IPS DF 19.7 (cell line): ENCODE measurements around the gene NLRP5.
"Not testable (repeated sequence)": the region's sequence is repeated elsewhere in the genome, so short reads cannot be mapped to it uniquely, and the experiment has no call there.

ENCODE experiments used
- DNase-seq: peaks from one replicate; pipeline ENCODE4 v3.0.0-alpha.2; 2013; ENCODE audit warnings: low read depth, low spot score

NLRP5 gene

DNA sequence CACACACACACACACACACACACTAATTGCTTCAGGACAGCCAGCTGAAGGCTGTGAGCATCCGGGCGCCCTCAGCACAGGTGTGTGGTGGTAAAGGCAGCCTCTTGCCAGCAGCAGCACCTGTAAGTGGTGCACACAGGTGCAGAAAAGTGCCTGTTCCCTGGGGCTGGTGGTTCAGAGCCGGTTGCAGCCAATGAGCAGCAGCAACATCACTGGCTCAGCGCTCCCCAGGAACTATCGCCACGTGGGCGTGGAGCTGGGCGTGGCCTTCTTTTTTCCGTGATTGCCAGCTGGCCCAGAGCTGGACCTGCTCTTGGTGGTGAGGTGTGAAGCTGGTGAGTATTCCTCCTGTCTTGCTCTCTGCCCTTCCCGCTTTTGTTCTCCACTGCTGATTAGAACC lies at the start of gene NLRP5:
NLRP5 (plus strand) TSS at position 289 of the 400 bp plus-strand sequence.
- DNase-seq: no peak

DNA sequence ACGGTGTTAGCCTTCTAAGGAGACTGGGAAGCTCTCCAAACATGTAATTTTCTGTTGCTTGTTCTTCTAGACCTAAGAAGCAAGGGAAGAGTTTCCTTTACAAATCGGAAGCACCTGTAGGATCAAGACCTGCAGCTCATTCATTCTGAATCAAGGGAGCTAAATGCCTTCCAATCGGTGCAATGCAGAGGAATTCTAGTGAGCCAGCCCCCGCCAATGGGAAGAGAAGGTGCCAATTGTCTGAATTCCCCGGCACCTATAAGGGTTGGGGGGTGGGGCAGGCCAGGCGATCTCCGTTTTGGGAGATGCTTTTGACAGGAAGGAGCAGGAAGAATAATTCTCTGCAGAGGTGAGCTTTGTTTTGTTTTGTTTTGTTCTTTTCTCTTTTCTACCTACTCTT lies 47.4 kb upstream of the NLRP5 start:
- DNase-seq: no peak

- no peak for DNase-seq
Observed at GRCh38 chr19:55940306-55940705, 46.3 kb upstream of the NLRP5 start.

GRCh38 chr19:55947532-55947931 lies 39.0 kb upstream of the NLRP5 start, which contains the start of gene NLRP8:
TSS of gene NLRP8 (plus strand) at chr19:55947832.
- DNase-seq: no peak

DNA sequence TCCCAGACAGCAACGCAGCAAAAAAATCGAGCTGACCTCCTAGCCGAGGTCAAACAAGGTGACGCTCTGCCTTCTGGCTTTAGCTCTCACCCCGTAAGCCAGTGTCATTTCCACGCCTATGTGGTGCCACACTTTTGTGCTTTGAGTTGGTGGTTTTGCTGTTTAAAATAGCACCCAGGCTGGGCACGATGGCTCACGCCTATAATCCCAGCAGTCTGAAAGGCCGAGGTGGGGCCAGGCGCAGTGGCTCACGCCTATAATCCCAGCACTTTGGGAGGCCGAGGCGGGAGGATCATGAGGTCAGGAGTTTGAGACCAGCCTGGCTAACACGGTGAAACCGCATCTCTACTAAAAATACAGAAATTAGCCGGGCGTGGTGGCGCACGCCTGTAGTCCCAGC lies 36.0 kb upstream of the NLRP5 start:
- not testable (repeated sequence) for DNase-seq

DNA sequence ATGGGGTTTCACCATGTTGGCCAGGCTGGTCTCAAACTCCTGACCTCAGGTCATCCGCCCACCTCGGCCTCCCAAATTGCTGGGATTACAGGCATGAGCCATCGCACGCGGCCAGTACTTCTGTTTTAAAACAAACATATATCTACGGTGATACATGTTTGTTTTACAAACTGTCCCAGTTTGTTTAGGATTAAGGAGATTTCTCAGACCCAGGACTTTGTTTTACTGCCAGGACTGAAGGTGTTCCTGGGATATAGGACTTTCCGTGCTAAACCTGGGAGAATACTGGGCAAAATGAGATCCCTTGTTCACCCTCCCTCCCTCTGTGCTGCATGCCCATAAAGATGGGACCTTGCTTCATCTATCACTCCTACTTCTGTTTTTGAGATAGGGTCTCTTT lies 30.1 kb upstream of the NLRP5 start:
- DNase-seq: no peak

GRCh38 chr19:55958356-55958755 lies 28.2 kb upstream of the NLRP5 start:
- DNase-seq: no peak

- no peak for DNase-seq
Observed at GRCh38 chr19:55959996-55960675, 26.4 kb upstream of the NLRP5 start.

DNA sequence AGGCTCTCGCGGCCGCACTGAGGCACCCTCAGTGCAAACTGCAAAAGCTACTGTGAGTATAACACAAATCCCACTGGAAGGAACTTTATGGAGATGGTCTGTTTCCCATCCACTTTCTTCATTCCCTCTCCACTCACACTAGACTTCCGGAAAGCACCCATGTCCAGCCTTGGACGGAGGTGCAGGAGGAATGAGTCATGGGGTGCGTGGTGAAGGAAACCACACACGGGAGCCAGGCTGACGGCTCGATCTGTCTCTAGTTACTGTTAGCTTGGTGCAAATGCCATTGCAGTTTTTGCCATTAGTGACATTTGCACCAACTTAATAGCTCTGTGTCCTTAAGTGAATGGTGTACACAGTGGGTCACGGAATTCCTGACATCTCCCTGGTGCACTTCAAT lies 24.4 kb upstream of the NLRP5 start:
- DNase-seq: no peak

- no peak for DNase-seq
Observed at GRCh38 chr19:55973982-55974381, 12.6 kb upstream of the NLRP5 start.

GRCh38 chr19:55980415-55980814 lies 6.2 kb upstream of the NLRP5 start:
- DNase-seq: no peak

DNA sequence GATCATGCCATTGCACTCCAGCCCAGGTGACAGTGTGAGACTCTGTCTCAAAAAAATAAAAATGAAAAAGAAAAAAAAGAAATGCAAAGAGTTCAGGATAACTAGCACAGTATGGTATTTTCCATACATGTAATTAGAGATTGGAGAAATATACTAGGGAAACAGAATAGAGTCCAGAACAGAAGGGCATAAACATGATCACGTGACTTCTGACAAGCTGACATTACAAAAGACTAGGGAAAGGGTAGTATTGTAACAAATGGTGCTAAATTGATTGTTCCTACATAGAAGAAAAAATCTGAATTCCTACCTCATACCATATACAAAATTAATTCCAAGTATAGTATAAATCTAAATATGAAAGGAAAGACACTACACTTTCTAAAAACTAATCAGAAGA lies 1.3 kb upstream of the NLRP5 start:
- no peak for DNase-seq

- DNase-seq: no peak
Observed at GRCh38 chr19:55990831-55991230, 4.3 kb downstream of the NLRP5 start.

GRCh38 chr19:55993492-55993891 lies 6.9 kb downstream of the NLRP5 start:
- no peak for DNase-seq

- DNase-seq: no peak
Observed at GRCh38 chr19:56014765-56015164, 28.2 kb downstream of the NLRP5 start.

DNA sequence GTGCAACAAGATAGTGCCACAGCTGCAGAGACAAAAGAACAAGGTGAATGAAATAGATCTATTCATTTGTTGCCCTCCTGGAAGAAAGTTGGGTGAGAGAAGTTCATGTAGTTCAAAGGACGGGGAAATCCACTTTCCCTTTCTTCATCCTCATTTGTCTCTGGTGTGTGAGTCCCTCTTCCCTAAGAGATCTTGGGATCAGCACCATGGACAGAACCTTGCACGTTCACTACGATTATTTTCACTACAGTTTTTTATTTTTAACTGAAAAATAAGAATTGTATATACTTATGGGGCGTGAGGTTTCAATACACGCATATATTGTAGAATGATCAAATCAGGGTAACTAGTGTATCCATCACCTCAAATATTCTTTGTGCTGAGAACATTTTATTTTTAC lies 29.2 kb downstream of the NLRP5 start:
- no peak for DNase-seq

DNA sequence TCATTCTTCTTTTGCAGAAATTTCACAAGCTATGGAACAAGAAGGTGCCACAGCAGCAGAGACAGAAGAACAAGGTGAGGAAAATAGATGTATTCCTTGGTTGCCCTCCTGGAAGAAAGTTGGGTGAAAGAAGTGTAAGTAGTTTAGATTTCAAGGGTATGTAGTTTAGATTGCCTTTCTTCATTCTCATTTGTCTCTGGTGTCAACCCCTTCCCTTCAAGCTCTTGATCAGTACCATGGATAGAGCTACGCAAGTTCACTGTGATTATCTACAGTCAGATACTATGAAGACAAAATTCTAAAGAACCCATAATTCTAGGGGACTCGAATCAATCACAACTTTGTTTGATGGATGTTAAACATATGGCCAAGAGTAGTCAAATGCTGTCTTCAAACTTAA lies 32.8 kb downstream of the NLRP5 start:
- not testable (repeated sequence) for DNase-seq

- not testable (repeated sequence) for DNase-seq
Observed at GRCh38 chr19:56020355-56020975, 33.9 kb downstream of the NLRP5 start.

GRCh38 chr19:56026769-56027168 lies 40.2 kb downstream of the NLRP5 start:
- DNase-seq: no peak

DNA sequence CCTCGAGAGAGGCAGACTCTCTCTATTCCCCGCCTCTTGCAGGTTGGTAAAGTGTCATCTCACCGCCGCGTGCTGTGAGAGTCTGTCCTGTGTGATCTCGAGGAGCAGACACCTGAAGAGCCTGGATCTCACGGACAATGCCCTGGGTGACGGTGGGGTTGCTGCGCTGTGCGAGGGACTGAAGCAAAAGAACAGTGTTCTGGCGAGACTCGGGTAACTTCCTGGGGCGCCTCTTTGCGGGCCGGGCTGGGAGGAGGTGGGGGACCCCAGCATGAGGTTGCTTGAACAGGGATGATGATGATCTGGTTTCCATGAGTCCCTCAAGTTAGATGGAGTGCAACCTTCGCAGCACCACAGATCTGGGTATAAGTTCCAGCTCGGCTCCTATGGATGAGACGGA lies 67.0 kb downstream of the NLRP5 start:
- DNase-seq: no peak

GRCh38 chr19:56066152-56067023 lies 79.8 kb downstream of the NLRP5 start:
- no peak for DNase-seq

GRCh38 chr19:56069642-56070041 lies 83.1 kb downstream of the NLRP5 start:
- no peak for DNase-seq

DNA sequence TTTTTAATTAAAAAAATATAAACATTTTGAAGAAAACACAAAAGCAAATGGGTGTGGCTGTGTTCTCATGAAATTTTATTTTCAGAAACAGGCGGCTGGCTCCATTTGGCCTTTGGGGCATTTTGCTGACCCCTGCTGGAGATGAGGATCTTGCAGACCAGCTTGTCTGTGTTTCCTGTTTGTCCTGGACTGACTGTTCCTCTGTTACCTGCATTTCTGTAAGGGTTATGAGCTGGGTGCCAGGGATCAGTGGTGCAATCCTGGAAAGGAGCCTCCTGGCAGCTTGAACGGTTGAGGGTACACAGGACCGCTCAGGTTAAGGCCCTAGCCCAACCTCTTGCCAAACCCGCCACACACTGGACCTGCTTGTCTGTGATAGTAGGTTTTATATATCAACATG lies 84.6 kb downstream of the NLRP5 start:
- DNase-seq: no peak
